ENCODE measurements around the gene SLIT3. TPM values are rescaled to one million over a fixed set of nuclear protein-coding genes. Genes with fewer than 3 reads are reported as not detected.

SLIT3 gene
- polyA plus RNA-seq, 1 of the 3 experiments (the other 2 are of a cell fraction), result 119 TPM

DNA sequence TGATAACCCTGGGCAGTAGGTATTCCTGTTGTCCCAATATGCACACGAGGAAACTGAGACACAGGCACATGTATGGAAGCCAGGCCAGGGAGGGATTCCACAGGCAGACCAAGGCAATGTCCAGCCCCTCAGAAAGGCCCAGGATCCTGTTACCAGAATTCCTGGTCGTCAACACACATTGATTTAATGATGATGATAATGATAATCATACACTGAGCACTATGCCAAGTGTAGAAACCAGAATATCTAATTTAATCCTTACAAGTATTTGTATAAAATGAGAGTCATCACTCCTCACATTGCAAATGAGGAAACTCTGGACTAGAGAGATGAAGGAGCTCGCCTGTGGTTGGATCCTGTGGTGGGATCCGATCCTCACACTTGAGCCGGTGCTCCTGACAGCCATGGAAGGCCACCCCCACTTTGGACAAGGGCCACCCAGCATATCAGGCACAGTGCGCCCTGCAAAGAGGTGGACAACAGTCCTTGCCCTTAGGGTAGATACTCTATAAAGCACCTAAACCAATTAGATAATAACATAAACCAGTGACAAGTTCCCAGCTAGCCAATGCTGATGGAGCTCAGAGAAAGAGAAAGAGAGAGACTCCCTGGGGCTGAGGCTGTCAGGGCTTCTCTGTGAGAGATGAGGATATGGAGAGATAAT lies 185.3 kb downstream of the SLIT3 start (continued):
- TF ChIP-seq, protein P1, sequence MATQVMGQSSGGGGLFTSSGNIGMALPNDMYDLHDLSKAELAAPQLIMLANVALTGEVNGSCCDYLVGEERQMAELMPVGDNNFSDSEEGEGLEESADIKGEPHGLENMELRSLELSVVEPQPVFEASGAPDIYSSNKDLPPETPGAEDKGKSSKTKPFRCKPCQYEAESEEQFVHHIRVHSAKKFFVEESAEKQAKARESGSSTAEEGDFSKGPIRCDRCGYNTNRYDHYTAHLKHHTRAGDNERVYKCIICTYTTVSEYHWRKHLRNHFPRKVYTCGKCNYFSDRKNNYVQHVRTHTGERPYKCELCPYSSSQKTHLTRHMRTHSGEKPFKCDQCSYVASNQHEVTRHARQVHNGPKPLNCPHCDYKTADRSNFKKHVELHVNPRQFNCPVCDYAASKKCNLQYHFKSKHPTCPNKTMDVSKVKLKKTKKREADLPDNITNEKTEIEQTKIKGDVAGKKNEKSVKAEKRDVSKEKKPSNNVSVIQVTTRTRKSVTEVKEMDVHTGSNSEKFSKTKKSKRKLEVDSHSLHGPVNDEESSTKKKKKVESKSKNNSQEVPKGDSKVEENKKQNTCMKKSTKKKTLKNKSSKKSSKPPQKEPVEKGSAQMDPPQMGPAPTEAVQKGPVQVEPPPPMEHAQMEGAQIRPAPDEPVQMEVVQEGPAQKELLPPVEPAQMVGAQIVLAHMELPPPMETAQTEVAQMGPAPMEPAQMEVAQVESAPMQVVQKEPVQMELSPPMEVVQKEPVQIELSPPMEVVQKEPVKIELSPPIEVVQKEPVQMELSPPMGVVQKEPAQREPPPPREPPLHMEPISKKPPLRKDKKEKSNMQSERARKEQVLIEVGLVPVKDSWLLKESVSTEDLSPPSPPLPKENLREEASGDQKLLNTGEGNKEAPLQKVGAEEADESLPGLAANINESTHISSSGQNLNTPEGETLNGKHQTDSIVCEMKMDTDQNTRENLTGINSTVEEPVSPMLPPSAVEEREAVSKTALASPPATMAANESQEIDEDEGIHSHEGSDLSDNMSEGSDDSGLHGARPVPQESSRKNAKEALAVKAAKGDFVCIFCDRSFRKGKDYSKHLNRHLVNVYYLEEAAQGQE (IDR thresholded peaks at IDR 0.05; ENCODE audit: low read depth, low read length), result no peak

DNA sequence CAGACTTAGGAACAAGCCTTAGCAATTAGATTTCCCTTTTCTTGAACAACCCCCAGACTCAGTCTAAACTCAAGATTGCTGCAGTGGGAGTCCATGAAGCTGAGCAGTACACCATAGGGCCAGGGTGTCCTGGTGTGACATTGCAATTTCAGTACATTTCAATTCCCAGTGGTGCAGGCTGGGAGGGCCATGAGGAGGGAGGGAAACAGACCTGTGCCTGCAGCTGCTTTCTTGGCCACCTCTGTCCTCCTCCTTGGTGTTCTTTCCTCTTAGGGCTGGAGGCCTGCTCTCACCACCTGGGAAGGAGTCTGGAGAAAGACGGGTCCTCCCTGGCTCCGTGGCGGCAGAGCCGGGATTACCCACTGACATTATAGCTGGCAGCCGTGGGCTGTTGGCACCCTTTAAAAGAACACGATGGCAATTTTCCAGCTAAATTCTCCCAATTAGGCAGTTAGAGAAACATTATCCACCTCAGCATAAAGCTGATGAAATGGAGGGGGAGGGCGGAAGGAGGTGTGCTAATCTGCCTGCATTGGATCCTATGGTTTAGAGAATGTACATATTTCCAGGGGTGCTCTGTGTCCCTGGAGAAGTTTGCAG lies 186.4 kb downstream of the SLIT3 start:
- no peak overlapping the region for H3K4me3 ChIP-seq (ENCODE audit: low read depth in 2 of 2, low read length in 1 of 2)
- TF ChIP-seq FOXM1 (IDR thresholded peaks at IDR 0.05; ENCODE audit: low read depth) (no peak), RAD21 (IDR thresholded peaks at IDR 0.05; ENCODE audit: low read length) (no peak), JUND (IDR thresholded peaks at IDR 0.05) (no peak), NRF1 (IDR thresholded peaks at IDR 0.05; ENCODE audit: low read depth, low read length) (no peak), CHD2 (IDR thresholded peaks at IDR 0.05; ENCODE audit: low read length, partially characterized antibody) (no peak)
- TF ChIP-seq, protein P2, sequence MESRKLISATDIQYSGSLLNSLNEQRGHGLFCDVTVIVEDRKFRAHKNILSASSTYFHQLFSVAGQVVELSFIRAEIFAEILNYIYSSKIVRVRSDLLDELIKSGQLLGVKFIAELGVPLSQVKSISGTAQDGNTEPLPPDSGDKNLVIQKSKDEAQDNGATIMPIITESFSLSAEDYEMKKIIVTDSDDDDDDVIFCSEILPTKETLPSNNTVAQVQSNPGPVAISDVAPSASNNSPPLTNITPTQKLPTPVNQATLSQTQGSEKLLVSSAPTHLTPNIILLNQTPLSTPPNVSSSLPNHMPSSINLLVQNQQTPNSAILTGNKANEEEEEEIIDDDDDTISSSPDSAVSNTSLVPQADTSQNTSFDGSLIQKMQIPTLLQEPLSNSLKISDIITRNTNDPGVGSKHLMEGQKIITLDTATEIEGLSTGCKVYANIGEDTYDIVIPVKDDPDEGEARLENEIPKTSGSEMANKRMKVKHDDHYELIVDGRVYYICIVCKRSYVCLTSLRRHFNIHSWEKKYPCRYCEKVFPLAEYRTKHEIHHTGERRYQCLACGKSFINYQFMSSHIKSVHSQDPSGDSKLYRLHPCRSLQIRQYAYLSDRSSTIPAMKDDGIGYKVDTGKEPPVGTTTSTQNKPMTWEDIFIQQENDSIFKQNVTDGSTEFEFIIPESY (IDR thresholded peaks at IDR 0.05; ENCODE audit: borderline replicate concordance, low read depth), result no peak
- WGBS (ENCODE audit: low lambda C conversion rate), result 97% methylated on average over 7 of the region's 7 CpGs
- no peak for DNase-seq
- POLR2A ChIA-PET, result interaction anchor here (1.0 to 3.5 kb wide), 3 partner anchors 11 to 17 kb away, joined by 3 to 18 read pairs (median 4); no protein-coding TSS in a partner anchor
- H4K20me1 ChIP-seq (ENCODE audit: insufficient read depth), result no peaks in the 10 kb centered on the region
- no peaks in the 10 kb centered on the region for H3F3A ChIP-seq (replicated peaks; ENCODE audit: insufficient read depth)
- peaks cover 14 to 32% of the 10 kb centered on the region in 2 experiments for H3K36me3 ChIP-seq (replicated peaks in 1 of 2; ENCODE audit: control insufficient read depth in 1 of 2, insufficient read depth in 2 of 2, low read length in 1 of 2)
- H3K9me2 ChIP-seq, result no peaks in the 10 kb centered on the region
- no peaks in the 10 kb centered on the region for H3K9me3 ChIP-seq
- CTCF ChIA-PET, result interaction anchor here (0.8 to 2.2 kb wide), 9 partner anchors 8 to 168 kb away, joined by 3 to 8 read pairs (median 4); no protein-coding TSS in a partner anchor
- peak overlapping the region in 1 of 2 experiments; percentile 93; a peak in 2 of 4 replicates for H3K27ac ChIP-seq (ENCODE audit: low read depth in 2 of 2, low read length in 1 of 2)
- peaks cover 0 to 39% of the 10 kb centered on the region in 2 experiments; a peak in 2 of 4 replicates for H3K4me1 ChIP-seq (ENCODE audit: control insufficient read depth in 1 of 2, insufficient read depth in 2 of 2, low read depth in 1 of 2, low read length in 1 of 2)
- H3K27me3 ChIP-seq (ENCODE audit: insufficient read depth), result no peaks in the 10 kb centered on the region
- H2AFZ ChIP-seq (ENCODE audit: low read depth), result no peak overlapping the region
- no peak overlapping the region for H3K9ac ChIP-seq
- H3K4me2 ChIP-seq, result no peak overlapping the region
- H3K79me2 ChIP-seq (ENCODE audit: insufficient read depth), result no peaks in the 10 kb centered on the region

Measured in SK-N-SH (cell line).